Right lobe of liver (tissue), 4 donors: Measurements from ENCODE around the gene DNAH1.

Experiments used
- CTCF ChIP-seq, 4 donors: fragments of 200-600 bp in 3 of 4; fragments of 450-650 bp in 1 of 4; IDR thresholded peaks; one replicate each; pipeline versions ENCODE4 v1.5.1 to v1.8.0; 2016 to 2022; ENCODE audit warnings: antibody characterized with exemption in 4 of 4, mild to moderate bottlenecking in 2 of 4
- POLR2A ChIP-seq: fragments of 450-650 bp; IDR thresholded peaks from one replicate; pipeline ENCODE4 v1.6.1; 2017; ENCODE audit warnings: antibody characterized with exemption, mild to moderate bottlenecking
- donor health status: DM: no; HTN: no; CAD: no.
- donor health status: DM: no; HTN: no; CAD: no.
- donor health status: DM: no; HTN: yes; CAD: no.

GRCh38 chr3:52318186-52318816 is 2.2 kb downstream of the DNAH1 start:
- TF ChIP-seq CTCF (IDR thresholded peaks at IDR 0.05) (no peak), POLR2A (no peak)
